Measurements from ENCODE around the gene MARCO.

MARCO gene

DNA sequence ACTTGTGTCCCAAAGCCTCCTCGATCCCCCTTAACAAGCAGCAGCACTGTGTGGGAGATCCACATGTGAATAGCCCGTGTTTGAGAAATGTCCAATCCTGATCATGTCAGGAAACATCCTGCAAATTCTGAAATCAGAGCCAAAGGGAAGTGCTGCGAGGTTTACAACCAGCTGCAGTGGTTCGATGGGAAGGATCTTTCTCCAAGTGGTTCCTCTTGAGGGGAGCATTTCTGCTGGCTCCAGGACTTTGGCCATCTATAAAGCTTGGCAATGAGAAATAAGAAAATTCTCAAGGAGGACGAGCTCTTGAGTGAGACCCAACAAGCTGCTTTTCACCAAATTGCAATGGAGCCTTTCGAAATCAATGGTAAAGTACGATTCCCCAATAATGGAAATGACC lies at the start of gene MARCO:
Gene MARCO, plus strand, starts transcription at position 164 of the 400 bp plus-strand sequence. Its CDS starts 107 bp downstream, at position 271.
- DNase-seq, result no peak

- DNase-seq, result no peak
These were observed 48.9 kb upstream of the MARCO start for GRCh38 chr2:118893100-118893499.

GRCh38 chr2:118902266-118903028 lies 39.5 kb upstream of the MARCO start:
- DNase-seq, result no peak

DNA sequence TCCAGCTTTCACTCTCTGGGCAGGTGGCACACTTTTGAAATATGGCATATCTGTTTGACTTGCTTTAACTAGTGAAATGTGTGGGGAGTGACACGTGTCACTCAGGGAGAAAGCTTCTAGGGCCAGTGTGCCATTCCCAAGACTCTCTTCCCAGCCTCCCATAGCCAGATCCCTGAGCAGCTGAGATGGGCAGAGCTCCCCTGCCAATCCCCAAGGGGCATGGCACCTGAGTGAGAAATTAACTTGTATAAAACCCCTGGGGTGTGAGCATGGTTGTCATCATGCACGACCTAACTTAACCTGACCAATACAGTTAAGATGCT lies 39.0 kb upstream of the MARCO start:
- no peak for DNase-seq

DNA sequence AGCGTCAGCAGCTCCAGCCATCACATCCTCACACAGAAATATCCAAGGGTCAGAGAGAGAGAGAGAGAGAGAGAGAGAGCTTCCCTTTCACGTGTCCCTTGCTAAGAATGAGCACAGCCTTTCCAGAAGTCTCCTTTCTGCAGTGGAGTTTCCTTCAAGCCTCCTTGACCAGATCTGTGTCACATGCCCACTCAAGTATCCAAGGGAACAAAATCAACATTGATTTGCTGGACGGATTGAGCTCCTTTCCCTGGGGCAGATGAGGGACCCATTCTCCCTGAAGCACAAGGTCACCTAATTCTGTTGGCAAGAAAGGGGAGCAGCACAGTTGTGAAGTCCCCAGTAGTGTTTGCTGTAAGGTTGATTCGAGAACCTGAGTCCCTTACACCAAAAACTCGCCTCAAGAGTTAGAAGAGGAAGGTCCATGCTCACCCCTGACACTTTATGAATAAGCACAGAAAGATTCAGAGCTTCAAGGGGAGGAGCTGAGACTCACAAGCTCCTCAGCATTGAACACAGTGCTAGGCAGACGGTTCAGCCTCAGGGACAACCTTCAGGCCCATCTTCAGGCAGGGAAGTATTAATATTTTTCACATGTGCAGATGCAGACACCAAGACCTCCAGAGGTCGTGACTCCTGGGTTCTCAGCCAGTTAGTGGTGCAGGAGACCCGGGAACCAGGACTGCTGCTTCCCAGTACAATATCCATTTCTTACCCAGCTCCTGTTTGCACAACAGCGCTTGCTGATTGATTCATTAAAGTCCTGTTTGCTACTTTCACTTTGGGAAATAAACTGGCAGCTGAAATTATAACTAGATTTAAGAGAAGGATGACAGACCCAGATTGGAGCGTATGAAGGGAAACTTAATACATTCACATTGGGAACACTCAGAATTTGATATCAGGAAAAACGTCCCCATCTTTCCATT lies 38.2 kb upstream of the MARCO start:
- DNase-seq, result no peak

DNA sequence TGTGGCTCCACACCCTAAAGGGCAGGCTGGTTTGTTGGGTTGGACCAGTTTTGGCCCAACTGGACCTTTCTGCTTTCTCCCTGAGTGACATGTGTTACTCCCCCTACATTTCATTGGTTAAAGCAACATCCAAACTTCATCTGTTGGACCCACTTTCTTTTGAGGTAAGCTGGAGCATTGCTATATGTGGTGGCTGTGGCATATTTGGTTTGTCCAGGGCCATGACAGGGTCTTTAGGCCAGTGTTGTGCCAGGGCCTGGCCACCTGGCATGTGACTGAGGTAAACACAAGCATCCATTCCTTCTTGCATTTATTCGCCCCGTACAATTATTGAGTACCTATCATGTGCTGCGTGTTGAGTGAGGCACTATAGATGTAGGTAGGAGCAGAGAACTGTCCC lies 36.8 kb upstream of the MARCO start:
- no peak for DNase-seq

- no peak for DNase-seq
These were observed 35.8 kb upstream of the MARCO start for GRCh38 chr2:118906186-118906585.

DNA sequence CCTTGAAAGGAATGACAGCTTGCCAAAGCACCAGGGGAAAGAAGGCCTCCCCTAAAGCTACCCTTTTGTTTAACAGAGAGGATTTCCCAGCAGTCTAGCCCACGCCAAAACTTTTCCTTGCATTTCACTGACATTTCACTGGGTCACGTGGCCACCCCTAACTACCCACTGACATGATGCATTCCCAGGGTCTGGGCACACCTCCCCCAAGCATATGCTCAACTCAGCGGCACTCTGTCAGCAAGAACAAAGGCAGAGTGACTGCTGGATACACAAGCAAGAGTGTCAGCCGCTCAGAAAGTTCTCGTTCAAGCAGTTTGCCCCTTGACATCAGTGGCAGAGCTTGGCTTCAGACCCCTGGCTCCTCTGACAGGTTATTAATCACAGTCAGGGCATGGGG lies 34.2 kb upstream of the MARCO start:
- no peak for DNase-seq

GRCh38 chr2:118909191-118909590 lies 32.8 kb upstream of the MARCO start:
- DNase-seq, result no peak

DNA sequence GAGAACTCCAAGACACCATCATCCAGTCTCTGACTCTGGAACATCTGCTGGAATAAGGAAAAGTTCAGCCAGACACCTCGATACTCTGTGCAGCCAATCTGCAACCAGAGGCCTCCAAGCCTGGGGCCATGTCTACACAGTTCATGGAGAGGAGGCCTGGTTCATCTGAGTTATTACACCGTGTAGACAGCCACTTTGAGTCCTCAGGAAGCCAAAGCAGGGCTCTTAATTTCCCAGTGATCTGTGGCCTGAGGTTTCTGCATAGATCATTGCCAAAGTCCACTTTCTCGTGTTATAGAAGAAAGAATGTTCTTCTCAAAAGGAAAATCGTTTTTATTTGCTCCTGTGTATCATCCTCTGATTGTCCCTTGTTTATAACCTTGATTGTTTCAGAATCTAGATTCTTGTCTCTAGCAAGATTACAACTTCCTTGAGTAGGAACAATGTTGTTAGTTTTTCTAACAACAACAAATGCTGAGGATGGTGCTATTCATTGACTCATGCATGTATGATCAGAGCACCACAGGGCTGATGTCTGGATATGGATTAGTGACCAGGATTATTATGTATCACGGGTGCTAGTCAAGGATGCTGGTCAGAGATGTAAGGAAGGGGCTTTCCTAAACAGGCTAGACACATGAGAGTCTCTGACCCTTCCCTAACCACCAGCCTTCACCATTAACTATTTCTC lies 30.7 kb upstream of the MARCO start:
- no peak for DNase-seq

GRCh38 chr2:118911936-118912335 lies 30.1 kb upstream of the MARCO start:
- no peak for DNase-seq

DNA sequence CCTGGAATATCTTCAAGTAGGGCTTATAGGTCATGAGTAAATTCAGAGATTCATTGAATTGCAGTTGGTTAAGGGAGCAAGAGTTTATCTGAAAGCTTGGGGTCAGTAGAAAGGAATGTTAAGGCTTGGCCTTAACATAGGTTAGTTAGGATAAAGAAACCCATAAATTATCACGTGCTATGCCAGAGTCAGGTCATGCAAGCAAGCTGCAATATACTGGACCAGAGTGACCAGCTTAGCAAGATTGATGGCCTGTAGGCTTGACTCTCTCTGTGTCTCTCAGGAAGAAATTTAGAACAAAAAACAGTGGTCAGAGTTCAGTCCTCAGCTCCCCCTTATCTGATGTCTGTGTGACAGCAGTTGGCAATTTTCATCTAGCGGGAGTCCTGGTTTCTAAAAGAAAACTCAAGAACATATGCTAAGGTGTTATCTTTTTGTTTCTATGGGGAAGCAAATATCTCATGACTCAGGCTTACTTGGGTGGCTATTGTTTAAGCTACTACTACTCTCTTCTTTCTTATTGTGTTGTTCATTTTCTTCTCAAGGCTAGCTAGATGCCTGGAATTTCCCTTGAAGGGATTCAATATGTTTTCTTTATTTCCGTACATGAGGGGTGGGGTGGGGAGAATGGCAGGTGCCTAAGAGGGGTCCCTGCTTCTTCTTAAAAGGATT lies 28.7 kb upstream of the MARCO start:
- DNase-seq, result no peak

DNA sequence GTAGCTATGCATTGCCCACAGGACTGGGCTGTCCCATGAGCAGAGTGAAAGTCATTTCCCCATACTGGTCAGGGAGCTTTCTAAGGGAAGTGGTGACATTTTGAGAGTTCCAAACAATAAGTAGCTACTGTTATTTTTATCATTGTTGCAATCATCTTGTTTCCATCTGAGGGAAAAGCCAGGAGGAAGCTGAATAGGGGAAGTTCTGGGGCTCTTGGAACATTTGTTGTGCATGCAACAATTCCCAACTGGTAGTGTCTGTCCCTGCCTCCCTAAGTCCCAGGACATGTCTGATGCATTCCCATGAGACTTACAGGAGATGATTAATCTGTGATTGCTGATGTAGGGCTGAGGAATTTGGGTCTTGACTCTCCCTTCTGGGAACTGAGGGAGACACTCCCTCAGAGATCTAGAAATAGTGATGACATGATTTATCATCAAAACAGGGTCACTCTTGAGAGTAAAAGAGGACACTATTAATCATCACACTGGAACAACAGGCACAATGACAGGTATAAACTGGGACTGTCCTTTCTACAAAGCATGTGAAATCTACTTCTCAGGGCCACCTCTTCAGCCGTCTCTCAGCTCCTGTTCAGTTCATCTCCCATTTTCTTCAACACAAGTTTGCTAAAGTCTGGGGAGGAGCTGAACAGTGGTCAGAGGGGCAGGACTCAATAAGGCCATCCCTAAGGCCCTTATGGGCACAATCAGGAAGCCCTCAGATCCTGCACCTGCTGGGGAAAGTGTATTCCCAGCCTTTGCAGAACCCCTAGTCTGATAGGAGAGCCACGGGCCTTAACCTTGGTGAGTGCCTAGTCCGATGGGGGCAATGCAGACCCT lies 28.0 kb upstream of the MARCO start:
- no peak for DNase-seq

- no peak for DNase-seq
These were observed 27.1 kb upstream of the MARCO start for GRCh38 chr2:118914721-118915453.

DNA sequence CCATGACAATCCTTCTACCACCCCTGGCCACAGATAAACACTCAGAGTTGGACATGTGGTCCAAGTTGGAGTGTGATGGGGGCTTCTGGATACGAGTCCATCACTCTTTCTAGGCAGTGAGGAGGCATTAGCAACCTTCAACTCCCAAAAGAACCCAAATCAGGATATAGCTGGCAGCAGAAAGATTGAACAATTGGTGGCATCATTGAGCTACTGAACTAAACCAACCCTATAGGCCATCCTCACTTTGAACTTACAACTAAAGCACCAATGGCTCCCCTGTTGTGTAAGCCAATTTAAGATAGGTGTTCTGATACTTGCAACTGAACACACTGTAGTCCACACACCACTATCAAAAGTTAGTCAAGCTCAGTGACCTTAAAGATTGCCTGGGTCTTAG lies 24.0 kb upstream of the MARCO start:
- no peak for DNase-seq

- no peak for DNase-seq
These were observed 20.3 kb upstream of the MARCO start for GRCh38 chr2:118921646-118922045.

GRCh38 chr2:118922254-118922653 lies 19.7 kb upstream of the MARCO start:
- no peak for DNase-seq

GRCh38 chr2:118923371-118923770 lies 18.6 kb upstream of the MARCO start:
- DNase-seq, result no peak

DNA sequence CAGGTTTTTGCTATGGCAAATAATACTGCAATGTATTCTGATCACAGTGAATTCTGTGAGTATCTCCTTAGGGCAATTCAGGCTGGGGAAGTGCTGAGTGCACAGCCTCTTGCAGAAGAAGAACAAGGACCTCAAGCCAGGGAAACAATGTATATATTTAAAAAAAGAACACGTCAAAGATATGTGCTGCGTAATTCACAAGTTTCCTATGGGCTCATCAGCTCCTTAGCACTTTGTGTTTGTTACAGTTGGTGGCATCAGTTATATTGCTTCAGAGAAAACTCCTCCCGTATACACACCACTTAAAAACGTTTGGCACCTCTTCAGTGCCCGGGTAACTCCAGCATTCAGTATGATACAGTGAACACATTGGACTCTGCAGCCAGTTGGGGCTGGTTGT lies 16.5 kb upstream of the MARCO start:
- no peak for DNase-seq

DNA sequence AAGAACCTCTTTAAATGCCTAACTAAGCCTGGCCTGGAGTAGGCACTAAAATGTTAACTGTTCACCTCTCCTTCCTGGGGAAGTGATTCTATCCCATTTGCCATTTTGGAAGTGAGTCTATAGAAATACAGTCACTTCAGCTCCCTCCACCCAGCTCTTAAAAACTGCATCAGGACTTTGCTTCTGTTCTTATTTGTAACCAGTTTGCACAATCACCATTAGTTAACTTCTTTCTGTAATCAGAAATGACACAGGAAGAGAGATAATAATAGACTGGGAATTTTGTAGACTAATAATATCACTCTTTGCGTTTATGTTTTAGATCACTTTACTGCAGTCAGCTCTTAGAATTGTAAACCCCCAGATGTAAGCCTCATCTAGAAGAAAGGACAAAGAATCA lies 16.0 kb upstream of the MARCO start:
- DNase-seq, result no peak

DNA sequence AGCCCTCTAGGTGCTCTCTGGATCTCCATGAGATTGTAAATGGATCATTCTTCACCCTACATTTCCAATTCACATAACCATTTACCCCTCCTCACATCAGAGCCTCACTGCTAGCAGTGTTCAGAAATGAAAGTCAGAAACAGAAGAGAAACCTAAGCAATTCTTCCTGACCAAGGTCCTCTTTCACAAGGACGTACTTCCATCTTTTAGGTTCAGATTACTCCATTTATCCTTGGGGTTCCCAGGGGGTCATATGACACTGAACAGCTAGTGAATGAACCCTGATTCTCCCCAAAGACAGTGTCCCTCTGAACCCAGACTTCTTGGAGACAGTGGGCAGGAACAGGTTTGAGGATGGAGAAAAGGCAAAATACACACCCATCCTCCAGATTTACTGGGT lies 12.9 kb upstream of the MARCO start:
- DNase-seq, result no peak

All from CD4-positive, alpha-beta T cell treated with Interferon gamma for 1 hour (primary cell).